CD4-positive, alpha-beta T cell treated with Interleukin-21 for 1 hour (primary cell): ENCODE data around the gene ADGRD1.
A peak's percentile ranks its signal among the peaks of the same experiment; 100 is the strongest.
"Not testable (repeated sequence)": the region's sequence is repeated elsewhere in the genome, so short reads cannot be mapped to it uniquely, and the experiment has no call there.

Experiments
- DNase-seq: peaks from one replicate; pipeline ENCODE4 v3.0.0-alpha.2; 2020

ADGRD1 gene

DNA sequence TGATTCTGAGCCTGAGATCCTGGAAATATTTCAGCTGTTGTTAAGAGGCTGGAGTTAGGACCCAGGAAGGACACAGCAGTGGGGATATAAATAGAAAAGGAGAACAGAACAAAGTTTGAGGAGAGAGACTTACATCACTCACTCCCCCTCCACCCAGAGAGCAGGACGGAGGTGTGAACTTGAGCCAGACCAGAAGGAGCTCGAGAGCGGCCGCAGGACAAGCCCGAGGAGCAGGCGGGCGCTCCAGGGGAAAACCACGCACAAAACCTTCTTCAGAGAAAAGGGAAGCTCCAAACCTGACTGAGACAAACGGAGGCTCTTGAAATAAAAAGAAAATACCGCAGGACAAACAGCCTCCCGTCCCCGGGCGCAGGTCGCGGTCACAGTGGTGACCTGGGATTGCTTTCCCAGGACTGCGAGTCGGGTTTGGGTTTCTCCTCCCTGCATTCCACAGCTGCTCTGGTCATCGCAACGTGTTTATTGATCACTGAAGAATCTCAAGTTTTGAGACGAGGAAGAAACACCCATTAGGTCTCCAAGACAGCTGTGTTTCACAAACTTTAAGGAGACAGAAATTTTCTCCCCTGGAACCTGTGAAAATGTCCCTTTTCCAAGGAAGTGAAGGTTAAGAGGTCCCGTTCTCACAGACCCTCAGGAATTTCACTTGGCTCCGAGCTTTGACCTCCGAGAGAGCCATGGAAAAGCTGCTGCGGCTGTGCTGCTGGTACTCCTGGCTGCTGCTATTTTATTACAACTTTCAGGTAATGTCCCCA, at the start of gene ADGRD1:
TSS of gene ADGRD1 (plus strand) at position 137 of the 773 bp plus-strand sequence. CDS start at position 696, 559 bp downstream.
- DNase-seq = peak; percentile 2

DNA sequence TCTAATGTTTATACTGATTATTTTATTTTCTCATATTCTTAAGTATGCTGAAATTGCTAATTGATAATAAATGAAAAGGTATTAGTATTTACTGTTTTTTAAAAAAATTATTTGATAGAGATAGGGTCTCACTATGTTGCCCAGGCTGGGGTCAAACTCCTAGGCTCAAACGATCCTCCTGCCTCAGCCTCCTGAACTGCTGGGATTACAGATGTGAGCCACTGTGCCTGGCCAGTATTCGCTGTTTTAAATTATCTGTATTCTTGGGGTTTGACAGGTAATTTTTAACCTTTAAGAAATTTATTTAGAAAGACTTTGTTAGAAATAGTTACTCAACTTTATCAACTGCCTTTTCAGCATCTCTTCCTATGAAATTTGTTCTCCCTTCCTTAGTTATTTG, 49.6 kb upstream of the ADGRD1 start:
- no peak for DNase-seq

DNA sequence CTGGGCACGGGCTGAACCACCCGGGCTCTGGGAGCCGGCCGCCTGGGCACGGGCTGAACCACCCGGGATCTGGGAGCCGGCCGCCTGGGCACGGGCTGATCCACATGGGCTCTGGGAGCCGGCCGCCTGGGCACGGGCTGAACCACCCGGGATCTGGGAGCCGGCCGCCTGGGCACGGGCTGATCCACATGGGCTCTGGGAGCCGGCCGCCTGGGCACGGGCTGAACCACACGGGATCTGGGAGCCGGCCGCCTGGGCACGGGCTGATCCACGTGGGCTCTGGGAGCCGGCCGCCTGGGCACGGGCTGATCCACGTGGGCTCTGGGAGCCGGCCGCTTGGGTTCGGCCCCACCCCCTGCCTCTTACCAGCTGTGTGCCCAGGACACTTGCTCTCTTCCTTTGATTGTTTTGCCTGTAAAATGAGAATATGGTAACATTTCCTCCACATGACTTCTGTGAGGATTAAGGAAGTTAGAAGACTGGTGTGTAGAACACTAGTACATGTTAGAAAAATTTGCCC, 48.7 kb upstream of the ADGRD1 start:
- DNase-seq = not testable (repeated sequence)

DNA sequence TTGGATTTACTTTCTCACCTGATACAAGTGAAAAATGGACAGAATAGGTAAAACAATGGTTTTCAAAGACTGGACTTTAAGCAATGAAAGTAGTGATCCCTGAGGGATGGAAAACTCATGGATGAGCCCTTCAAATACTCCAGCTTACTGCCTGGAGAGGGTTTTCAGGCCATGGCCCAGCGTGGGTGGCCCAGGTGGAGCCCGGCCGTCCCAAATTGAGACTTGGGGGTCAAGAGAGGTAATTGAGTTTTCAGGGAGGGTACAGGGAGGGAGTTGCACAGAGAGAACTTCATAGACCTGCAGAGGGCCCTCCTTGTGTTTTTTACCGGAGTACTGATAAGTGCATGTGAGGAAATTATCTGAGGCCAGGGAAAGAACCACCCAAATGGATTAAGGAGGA, 44.6 kb upstream of the ADGRD1 start:
- DNase-seq = no peak

DNA sequence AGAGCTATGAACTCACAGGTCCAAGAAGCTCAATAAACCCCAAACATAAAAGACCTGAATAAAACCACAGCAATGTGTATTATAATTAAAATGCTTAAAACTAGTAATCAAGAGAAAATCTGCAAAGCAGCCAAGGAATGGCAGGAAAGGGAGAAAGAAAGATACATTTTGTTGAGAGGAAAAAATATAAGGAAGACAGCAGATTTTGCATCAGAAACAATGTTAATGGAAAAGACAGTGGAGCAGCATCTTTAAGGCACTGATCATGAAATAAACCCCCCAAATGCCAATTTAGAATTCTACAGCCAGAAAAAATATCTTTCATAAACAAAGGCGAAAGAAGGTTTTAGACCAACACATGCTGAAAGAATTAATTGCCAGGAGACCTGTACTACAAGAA, 42.5 kb upstream of the ADGRD1 start:
- no peak for DNase-seq

DNA sequence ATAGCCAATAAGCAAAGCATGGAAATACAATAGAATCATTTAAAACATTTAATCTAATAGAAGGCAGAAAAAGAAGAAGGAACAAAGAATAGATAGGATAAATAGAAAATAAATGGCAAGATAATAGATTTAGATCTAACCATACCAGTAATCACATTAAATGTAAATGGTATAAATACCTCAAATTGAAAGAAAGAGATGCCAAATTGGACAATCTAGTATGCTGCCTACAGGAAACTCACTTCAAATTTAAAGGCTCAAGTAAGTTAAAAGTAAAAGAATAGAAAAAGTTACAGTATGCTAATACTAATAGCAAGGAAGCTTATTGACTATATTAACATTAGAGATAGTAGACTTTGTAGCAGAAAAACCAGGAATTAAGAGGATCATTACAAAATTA, 41.8 kb upstream of the ADGRD1 start:
- no peak for DNase-seq

DNA sequence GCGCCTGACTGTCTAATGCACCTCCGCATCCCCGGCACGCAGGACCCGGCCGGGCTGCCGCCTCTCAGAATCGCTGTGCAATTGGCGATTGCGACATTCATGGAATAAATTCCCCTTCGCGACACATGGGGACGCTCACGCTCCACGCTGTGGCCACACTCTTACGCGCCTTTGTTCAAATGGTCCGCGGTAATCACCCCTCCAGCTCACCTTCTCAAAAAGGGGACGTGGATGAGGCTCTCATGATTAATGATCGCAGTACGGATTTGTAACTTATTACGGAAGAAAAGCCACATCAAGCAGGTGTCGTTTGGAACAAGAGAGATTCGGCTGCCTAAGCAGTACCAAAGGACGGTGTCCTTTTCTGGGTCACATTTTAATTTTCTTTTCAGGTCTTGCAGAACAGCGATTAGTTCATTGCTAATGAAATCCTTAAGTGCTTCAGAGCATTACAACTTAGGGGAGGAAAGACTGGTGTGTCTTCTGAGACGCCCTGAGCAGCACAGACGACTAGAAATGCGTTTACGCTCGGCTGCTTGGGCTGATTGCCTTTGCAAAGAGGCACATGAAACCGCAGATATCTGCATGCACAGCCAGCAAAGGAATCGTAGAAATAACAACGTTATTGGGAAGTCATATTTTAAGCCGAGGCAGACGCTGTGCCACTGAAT, 37.3 kb upstream of the ADGRD1 start:
- DNase-seq = no peak

DNA sequence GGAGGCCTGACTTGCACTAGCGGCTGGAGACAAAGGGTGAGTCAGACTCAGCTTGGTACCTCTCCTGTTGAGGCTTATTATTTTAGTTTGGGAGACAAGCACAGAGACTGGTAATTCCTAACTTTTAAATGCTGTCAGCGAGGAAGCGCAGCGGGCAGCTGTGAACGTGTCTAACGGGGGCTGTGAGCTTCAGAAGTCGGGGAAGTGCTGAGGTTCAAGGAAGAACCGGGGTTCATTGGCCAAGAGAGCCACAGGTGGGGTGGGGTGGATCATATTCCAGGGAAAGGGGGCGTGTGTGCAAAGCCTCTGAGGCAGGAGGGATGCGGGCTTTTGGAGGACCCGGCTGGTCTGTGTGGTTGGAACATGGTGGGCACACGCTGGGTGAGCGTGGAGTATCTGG, 36.1 kb upstream of the ADGRD1 start:
- DNase-seq = no peak

DNA sequence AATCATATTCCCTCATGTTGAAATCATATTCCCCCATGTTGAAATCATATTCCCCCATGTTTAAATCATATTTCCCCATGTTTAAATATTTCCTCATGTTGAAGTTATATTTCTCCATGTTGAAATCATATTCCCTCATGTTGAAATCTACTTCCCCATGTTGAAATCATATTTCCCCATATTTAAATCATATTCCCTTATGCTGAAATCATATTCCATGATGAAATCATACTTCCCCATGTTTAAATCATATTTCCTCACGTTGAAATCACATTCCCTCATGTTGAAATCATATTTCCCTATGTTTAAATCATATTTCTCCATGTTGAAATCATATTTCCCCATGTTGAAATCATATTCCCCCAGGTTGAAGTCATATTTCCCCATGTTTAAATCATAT, 34.6 kb upstream of the ADGRD1 start:
- DNase-seq = no peak

DNA sequence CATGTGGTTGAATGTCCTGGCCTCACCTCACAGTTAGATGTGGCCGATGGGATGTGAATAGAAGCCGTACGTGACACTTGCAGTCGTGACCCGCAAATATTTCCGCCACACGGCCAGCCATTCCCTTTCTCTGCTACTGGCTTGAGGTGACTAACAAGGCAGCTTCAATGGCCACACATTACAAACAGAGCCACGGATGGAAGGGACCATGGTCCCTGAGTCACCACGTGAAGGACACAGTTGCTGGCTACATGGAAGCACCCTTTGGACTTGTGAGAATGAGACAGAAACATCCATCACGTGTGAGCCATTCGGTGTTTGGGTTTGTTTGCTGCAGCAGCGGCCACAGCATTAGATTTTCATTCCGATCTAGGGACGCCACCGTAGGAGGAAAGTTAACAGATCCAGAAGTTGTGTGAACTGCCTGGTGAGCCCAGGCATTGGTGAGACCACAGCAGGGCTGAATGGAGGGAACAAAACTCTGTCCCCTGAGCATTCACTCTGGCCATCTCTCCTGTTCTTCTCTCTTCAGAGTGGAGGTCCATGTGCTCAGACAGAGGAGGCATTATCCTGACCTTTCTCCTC, 33.5 kb upstream of the ADGRD1 start:
- DNase-seq = no peak

DNA sequence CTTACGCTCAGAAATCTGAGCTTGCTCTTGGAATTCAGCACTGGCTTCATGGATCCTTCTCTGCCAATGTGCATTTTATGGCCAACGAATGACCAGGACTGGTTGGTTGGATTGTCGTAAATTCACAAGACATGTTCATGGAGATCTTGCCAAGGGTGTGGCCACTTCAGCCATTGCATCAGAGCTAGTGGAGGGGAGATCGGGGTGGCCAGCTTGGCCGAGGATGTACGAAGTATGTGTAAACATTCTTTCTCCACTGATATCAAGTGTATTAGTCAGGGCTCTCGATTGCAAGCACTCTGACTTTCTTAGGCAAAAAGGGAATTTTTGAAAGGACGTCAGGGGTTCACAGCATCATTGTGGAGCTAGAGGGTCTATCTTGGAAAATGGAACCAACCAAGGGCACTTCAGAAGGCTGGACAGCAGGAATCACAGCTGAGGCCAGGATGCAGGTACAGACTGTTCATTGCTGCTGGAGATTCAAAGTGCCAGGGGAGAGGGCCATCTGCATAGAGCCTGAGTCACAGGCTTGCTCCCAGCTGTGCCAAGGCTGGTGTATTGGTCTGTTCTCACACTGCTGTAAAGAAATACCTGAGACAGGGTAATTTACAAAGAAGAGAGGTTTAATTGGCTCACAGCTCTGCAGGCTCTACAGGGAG, 32.9 kb upstream of the ADGRD1 start:
- DNase-seq = no peak

DNA sequence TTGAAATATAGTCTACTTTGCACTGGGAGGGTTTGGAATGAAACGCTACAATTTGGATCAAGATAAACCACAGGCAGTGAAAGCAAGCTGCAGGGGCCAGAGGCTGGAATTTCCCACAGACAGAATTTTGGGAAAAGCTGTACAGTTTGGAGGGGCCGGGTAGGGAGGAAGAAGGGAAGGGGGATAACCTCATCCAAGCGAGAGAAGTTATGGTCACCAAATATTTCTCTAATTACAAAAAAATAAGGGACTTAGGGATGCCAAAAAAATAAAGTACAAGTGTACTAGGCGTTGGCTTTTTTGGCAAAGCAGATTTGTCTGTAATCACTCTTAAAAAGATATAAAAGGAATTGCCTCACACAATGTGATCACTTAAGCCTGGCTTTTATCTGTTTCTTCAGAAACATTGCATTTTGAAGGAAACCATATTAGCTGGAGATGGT, 31.2 kb upstream of the ADGRD1 start:
- DNase-seq = no peak

DNA sequence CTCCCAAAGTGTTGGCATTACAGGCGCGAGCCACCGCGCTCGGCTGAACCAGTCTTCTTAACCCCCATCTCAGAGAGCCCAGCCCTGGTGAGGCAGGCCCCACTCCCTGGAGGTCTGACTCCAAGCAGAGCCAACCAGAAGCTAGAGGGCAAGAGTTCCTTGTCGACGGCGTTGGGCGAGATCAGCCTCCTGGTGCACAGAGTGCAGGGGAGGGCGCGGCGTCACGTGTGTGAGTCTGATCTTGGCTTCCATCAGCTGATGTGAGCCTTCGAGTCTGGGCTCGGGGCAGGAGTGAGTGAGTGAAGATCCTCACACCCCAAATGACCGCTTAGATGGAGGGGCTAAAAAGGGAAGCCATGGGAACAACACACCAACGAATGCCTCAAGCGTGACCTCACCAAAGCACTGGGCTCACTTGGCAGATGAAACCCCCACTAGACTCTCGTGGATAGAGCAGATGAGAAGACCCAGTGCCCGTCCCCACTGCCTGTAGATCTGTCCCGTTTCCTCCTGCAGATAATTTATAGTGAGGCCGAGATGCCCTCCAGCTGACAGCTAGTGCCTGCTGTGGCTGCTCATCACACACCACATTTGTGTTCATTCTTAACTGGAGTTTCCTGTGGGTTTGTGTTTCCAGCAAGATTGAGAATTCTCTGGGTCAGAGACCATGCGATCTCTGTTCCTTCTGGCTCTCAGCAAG, 28.6 kb upstream of the ADGRD1 start:
- DNase-seq = no peak

DNA sequence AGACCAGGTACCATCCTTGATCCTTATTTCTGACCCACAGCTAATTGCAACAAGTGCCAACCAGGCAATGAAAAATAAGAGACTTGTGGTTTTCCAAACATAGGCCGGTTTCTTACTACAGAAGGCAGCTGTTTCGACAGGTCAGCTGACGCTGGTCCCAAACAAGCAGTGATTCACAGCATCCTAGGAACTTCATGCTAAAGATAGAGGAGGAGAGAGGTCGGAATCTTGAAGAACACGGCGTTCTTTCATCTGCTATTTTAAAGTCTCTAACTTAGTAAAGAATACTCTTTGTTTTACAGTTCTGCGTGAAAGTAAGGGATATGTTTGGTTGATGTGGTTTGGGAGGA, 28.1 kb upstream of the ADGRD1 start:
- no peak for DNase-seq

DNA sequence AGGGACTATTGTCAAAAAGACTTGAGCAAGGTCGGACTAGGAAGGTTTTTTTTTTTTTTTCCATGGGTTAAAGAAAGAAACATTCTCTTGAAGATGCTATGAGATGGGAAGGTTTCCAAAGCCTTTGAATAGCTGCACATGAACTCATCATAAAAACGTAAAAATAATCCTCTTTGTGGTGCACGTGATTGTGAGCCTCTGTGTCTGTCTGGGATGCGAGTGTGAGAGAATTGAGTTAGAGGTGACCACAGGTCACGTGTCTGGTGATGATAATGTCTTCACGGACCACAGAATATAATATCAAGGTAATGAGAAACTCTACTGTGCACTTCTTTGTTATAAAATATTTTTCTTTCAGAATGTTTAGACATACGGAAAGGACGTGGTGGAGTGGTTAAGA, 24.3 kb upstream of the ADGRD1 start:
- no peak for DNase-seq

DNA sequence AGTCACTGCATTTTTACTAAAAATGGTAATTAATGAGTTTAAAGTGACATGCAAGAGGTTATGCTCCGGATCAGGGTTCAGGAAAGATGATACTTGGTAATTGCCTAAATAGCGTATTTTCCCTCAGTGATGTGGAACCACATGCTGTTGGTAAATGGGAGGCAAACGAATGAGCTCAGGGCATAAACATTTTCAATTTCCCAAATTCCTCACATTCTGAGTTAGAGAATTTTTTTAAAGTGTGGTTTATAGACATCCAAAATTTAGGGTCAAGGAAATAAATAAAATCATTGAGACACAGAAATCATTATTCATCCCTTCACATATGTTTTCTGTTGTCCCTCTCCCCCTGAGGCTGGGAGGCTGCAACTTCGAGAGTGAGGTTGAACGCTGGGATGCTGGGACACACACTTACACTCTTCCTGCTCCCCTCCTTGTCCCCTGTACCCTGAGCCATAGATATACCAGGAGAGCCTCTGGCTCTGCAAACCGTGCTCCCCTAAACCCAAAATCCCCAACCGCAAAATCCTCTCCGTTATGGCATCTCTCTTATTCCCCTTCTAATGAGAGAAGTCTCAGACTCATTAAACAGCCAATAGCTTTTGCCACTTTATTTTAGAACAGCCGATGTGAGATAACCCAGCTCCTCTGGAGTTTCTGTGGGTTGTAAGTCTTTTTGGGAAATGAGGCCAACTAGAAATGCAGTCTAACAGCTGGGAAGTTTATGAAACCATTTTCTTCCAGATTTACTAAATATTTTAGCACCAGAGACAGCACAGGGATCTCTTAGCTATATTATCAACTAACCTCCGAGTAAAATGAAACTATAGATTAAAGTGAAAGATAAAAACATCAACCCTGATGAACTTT, 21.4 kb upstream of the ADGRD1 start:
- no peak for DNase-seq

DNA sequence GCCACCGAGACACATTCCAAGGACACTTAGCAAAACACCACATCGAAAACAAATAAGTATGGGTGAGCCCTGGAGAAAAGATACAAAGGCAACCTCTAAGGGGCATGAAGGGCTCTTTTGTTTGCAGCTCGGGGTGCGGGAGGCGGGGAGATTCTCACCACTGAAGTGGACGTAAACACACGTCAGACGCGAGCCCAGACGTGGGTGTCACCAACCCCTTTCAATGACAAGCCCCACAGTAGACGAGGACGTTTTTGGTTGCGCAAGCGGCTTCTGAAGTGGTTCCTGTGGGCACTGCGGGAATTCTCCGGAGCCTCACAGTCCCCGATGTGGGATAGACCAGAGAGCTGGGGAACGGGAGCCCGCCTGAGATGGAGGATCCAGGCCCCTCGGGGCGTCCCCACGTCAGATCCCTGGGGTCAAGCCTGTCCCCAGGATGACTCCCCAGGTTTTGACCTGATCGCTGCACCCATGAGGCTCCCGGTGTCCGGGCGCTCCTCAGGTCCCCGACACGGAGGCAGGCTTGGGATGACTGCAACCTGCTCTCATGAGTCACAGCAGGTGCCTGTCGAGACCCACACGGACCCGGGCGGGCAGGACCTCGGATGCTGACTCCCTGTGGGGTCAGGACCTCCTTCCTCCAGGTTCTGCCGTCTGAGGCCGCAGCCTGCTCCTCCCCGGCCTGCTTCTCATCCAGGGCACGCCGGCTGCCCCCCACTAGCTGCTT, 20.3 kb upstream of the ADGRD1 start:
- DNase-seq = no peak

DNA sequence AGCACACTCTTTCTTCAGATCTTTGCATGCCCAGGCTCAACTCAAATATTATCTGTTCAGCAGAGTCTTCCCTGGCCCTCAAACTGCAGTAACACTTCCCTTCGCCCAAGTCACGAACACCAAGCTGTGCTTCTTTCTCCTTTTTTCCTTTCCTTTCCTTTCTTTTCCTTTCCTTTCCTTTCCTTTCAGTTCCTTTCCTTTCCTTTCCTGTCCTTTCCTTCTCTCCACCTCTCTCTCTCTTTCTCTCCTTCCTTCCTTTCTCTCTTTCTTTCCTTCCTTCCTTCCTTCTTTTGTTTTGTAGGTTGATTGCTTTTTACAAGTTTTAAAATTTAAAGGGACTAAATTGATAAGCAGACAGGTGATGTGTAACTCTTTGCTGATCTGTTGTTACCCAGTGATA, 19.0 kb upstream of the ADGRD1 start:
- no peak for DNase-seq

DNA sequence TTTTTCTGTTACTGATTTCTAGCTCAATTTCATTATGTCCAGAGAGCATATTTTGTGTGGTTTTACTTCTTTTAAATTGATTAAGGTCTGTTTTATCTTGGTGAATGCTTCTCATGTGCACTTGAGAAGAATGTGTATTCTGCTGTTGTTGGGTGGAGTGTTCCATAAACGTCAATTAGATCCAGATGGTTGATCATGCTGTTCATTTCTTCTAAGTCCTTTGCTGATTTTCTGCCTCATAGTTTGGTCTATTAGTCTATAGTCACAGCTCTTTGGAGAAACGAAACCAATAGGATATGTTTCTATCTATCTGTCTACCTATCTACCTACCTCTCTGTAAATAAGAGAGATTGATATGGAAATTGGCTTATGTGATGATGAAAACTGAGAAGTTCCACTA, 17.1 kb upstream of the ADGRD1 start:
- no peak for DNase-seq

DNA sequence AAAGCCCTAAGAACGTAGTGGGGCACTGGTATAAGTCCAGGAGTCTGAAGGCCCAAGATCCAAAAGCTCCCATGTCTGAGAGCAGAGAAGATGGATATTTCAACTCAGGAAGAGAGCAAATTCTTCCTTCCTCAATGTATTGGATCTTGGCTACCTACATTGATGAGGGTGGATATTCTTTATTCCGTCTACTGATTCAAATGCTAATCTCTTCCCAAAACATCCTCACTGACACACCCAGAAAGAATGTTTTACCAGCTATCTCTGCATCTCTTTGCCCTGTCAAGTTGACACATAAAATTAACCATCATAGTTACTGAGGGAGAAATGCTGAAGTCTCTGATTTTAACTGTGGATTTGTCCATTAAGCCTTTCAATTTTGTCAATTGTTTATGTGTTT, 16.6 kb upstream of the ADGRD1 start:
- DNase-seq = no peak

DNA sequence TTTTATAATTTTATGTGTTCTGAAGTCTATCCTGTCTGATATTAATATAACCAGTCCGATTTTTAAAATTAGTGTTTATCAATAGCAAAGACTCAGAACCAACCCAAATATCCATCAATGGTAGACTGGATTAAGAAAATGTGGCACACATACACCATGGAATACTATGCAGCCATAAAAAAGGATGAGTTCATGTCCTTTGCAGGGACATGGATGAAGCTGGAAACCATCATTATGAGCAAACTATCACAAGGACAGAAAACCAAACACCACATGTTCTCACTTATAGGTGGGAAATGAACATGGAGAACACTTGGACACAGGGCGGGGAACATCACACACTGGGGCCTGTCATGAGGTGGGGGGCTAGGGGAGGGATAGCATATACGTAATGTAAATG, 16.2 kb upstream of the ADGRD1 start:
- not testable (repeated sequence) for DNase-seq
